ENCODE measurements around the gene AP2B1.

GRCh38 chr17:35716173-35716572 is 129.1 kb downstream of the AP2B1 start:
- TF ChIP-seq CTCF (conservative IDR thresholded peaks at IDR 0.05) (no peak), ZFX (IDR thresholded peaks at IDR 0.05) (no peak)
